ENCODE results near the gene NAV2.

Gene NAV2

DNA sequence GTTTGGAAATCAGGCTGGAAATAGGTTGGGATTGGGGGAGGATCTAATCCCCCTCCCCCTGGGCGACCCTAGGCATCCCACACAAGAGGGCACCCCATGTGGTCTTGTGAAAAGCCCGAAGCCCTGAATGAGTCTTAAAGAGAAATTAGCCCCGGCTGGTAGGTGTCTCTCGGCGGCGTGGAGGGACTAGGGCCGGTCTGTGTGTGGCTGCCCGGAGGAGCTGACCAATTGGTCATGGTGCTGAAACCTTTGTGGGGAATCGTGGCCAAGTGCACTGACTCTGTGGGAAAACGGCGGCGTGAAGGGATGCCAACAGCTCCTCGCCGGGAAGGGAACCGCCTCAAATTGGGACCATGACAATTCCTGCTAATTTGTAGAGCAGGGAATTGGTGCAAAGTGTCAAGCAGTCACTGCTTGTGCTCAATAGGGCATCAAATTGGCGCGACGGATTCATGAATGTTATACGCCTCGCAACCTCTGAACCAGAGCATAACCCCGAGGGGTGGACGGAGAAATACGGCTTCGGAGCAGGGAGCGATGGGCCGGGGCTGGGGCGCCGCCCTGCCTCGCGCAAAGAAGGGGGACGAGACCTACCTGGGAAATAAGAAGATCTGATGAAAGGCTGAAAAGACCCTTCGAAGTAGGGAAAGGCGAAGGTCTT is 446.1 kb downstream of the NAV2 start:
- DNase-seq (ENCODE audit: low read depth in 2 of 2) = no peak

DNA sequence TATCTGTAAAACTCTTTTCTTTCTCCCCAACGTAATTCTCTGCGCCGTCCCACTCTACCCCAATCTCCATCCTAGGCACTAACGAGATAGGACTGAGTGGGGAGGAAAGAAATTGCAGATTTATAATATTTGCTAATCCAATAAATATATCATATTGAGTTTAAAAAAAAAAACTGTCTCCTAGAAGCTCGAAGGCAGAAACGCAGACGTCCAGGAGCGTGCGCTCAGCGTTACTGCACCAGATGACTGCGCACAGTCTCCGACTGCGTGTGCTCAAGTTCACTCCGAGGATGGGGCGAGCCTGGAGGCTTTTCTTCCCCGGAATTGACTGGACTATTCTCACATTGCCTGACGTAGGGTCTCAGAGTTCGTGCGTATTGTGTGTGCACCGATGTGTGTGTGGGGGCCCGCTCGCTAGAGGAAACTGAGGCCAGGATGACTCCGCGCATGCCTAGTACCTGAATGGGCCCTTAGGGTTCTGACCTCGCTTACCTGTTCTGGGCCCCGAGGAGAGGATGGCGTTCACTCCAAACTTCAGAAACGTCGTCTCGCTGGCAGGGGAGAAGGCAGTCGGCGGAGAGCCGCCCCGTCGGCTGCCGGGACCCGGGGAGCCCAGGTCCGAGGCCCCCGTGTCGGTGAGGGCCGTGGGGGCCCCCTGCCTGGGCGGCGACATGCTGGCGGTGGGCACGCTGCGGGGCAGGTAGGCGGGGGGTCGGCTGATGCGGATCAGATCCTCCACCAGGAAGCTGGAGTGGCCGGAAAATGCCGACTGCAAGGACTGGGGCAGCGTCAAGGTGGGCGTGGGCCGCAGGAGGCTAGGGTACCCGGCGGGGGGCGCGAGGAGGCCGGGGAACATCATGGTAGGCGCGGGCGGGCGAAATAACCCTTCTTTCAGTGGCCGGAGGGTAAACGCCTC is 447.1 kb downstream of the NAV2 start:
- no peak for DNase-seq (ENCODE audit: low read depth in 2 of 2)

DNA sequence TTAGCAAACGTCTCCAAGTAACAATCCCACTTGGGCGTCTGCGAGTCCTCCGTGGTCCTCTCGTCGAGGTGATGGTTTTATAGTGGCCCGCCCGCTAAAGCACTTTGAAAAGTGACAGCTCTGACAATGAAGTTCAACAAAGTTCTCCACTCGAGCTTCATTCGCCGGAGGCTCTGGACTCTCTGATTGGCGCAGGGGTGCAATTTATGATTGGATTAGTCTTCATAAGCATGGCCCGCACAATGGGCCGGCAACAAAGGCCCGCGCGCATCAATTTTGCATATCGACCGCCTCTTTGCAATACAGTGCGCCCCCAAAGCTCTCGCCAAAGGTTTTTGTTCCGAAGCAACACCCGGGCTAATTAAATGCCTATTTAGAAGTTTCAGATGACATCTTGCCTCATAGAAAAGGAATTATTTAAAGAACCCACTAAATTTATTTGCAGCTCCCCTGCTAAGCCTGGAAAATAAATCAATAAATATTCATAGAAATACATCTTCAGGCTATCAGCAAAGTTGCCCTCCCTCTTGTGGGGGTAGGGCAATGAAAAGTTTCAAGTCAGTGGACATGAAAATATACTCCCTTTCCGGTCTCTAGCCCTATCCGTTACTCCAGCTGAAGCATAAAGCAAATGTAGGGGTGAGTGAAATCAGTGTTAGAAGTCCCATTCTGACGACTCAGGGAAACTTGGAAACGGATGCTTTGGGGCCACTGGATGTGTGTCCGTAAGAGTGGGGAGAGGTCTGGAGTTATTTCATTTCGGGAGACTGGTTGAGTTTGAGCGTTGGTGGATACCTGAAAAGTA is 448.0 kb downstream of the NAV2 start, which contains the start of gene DBX1:
DBX1 (minus strand) TSS at position 51 of the 805 bp plus-strand sequence. CDS start 151 bp downstream, outside the sequence.
- no peak for DNase-seq (ENCODE audit: low read depth in 2 of 2)

DNA sequence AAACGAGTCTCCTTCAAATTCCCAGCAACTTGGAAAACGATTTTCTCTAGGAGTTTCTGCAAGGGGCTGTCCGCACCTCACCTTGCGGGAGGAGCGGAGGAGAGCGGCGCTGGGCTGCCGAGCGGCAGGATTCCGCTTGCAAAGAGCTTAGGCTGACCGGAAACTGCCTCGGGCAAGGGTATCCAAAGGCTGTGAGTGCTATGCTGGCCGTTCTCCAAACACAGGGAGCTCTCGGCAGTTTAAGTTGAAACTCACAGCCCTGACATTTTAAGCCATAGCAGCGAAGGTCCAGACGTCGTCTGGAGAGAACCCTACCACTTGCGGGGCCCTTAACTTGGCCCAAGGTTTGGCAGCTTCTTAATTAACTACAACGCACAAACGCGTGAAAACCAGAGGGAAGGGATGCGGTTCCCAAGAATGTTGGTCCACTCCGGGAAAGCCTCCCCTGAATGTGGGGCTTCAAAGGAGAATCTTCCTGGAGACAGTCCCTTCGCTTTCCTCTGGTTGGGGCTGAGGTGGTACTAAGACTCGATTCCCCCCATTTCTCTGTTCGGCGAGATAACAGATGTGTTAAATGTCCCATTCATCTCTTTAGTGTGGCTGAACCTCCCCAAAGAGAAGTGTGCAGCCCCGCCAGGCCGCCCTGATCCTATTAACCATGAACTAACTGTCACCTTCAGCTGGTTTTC is 448.7 kb downstream of the NAV2 start:
- no peak for DNase-seq (ENCODE audit: low read depth in 2 of 2)

DNA sequence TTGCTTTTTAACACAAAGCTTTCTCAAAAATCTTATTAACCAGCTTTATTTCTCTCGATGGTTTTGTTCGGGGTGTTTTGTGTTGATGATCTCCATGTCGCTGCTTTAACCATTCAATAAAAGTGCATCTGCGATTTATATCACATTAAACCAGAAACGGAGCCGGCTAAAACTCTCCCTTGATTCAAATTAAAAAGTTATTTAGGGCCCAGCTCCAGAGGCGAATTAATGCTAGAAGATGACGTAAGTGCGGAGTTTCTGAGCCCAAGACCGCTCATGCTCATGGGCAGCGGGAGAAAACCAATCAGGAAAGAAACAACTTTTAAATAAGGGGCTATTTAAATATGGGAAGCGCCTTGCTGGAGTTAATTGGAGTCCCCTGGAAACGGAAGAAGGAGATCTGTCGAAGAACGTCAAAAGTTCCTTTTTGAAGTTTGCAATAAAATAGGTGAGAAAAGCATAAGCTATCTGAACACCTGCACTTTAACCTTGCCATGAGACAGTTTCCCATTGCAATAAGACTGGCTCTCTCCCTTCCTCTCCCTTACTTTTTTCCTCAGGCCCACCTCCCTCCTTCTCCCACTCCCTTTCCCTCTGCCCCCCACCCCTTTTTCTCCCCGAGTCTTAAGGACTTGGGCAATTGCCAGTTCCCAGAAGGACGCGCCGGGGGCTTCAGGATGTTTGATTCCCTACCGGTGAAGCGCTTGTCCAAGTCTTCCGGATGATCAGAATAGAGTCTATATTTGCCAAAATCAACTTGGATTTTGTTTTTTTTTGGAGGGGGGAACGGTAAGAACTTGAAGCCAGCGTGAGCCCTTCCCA is 449.5 kb downstream of the NAV2 start:
- DNase-seq (ENCODE audit: low read depth in 2 of 2) = no peak

DNA sequence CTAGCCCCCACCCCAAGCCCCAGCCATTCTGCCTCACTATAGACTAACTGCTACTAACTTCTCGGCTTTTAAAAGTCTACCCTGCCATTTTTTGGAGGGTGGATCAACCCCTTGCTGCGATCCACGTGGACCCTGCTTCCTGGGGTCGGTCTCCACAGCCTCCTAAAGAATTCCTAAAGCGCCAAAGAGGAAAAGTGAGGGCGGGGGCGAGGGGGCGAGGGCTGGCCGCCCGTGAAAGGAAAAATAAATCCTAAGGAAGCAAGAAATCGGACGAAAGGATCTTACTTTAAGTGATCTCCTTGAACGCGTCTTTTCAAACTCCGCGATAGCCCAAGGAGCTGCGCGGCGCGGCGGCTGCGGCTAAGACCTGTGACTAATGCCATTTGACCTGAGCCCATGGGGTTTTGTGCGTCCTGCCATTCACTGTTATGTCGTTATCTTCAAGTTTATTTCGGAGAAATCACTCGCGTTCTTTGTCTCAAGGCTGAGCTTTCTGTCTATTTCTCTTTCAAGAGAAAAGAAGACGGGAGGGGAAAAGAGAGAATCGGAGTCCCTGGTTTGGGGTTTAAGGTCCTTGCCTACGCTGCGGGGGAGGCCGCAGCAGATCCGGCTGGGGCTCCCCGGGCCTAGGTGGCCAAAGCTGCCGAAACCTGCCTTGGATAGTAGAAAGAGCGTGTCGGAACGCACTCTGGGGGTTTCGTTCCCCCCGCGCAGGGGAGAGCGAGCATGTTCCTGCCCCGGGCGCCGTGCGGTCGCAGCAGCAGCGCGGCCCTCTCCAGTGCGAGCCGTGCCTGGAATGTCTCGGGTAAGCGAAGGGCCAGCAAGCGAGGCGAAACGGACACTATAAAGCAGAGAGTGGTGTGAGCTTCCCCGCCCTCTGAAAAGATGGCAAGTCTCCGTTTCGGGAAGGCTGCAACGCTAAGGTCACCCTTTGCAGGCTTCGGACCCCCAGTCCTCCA is 450.5 kb downstream of the NAV2 start:
- DNase-seq (ENCODE audit: low read depth in 2 of 2) = no peak

DNA sequence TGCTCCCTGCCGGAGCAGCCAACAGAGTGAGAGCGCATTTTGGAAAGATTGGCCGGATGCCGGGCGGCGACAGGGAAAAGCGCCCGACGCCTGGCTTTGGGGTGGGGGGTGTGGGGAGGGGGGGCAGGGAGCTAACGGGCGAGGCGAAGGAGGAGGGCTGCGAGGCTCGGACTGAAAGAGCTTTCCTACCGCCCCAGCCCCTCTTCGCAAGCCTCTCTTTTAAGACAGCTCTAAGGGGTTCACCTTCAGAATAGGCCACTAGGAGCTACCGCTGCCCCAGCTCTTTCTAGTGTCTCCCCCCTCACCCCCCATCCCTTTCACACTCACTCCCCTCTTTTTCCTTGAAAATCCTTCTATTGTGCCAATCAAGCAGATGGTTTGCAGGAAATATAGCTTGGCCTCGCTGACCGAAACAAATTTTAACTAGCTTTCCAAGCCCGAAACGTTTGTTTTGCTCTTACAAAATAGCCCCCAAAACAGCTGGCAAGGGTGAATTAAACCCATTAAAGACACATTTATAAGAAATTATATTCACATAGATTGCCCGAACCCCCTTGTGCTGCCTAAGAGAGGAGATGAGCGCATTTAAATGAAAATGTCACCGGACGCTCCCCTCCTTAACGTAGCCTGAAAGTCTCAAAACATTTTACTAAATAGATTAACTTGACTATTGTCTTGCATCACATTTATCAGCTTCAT is 451.3 kb downstream of the NAV2 start:
- no peak for DNase-seq (ENCODE audit: low read depth in 2 of 2)
